Body of pancreas (tissue), 4 donors: ENCODE measurements around the gene SUV39H1. TPM values are rescaled to one million over a fixed set of nuclear protein-coding genes. Genes with fewer than 3 reads are reported as not detected.
"Not testable (repeated sequence)": the region's sequence is repeated elsewhere in the genome, so short reads cannot be mapped to it uniquely, and the experiment has no call there.

Source experiments
- ATAC-seq: fragments of 150-250 bp; one replicate; pipeline ENCODE4 v1.9.1; 2016
- DNase-seq, 4 donors: peaks; one replicate each; pipeline ENCODE4 v3.0.0-alpha.2; 2019
- H3K27ac ChIP-seq, 4 donors: fragments of 200-600 bp; sonication (generic); 1 replicate in 3 of 4; 2 replicates in 1 of 4; pipeline versions ENCODE4 v1.5.1 to v1.6.1; 2016 to 2019; ENCODE audit warnings: mild to moderate bottlenecking in 1 of 4, mixed read lengths in 1 of 4, moderate library complexity in 1 of 4
- H3K27me3 ChIP-seq, 2 donors: fragments of 200-600 bp; sonication (generic); one replicate each; pipeline ENCODE4 v1.6.0; 2016; ENCODE audit warnings: mild to moderate bottlenecking in 1 of 2
- H3K36me3 ChIP-seq, 2 donors: fragments of 200-600 bp; sonication (generic); replicated peaks in 1 of 2; 2 replicates each; pipeline ENCODE4 v1.5.1; 2016; ENCODE audit warnings: low read depth in 2 of 2; ENCODE audit not compliant: insufficient read depth in 1 of 2
- H3K4me1 ChIP-seq: fragments of 200-600 bp; sonication (generic); one replicate; pipeline ENCODE4 v1.6.0; 2016
- H3K4me3 ChIP-seq, 2 donors: fragments of 200-600 bp; sonication (generic); 1 replicate in 1 of 2; 2 replicates in 1 of 2; pipeline ENCODE4 v1.5.1; 2016 to 2019
- H3K9me3 ChIP-seq, 3 donors: fragments of 200-600 bp; sonication (generic); 1 replicate in 2 of 3; 2 replicates in 1 of 3; pipeline ENCODE4 v1.5.1; 2016
- POLR2A ChIP-seq, 3 donors: fragments of 450-650 bp; IDR thresholded peaks; one replicate each; pipeline ENCODE4 v1.6.1; 2016; ENCODE audit warnings: antibody characterized with exemption in 3 of 3, mild to moderate bottlenecking in 2 of 3
- WGBS, 2 donors: methylation state at CpG; one replicate each; pipeline ENCODE4 v1.1.5; 2017; 5-methylcytosine and 5-hydroxymethylcytosine counted together
- intact Hi-C: fragments of 100-400 bp; cut with DNase I; formaldehyde crosslinking; loops from one replicate; pipeline ENCODE4 v1.15.1; 2023
- total RNA-seq, 2 donors: library from RNA; depleted of rRNA; stranded (reverse); fragments of >200 nt; gene quantifications; one replicate each; pipeline ENCODE4 v1.1.0, GENCODE V29; 2016
- TF ChIP-seq, protein P1 (sequence below), 7 experiments: fragments of 450-650 bp in 4 of 7; fragments of 200-600 bp in 3 of 7; sonication (generic) in 3 of 7; IDR thresholded peaks; one replicate each; pipeline ENCODE4 v1.5.1; 2016 to 2019; ENCODE audit warnings: antibody characterized with exemption in 7 of 7

The SUV39H1 gene
- 1 to 10 TPM; 2.1 to 2.6 TPM for total RNA-seq

- Histone ChIP-seq H3K36me3 (no peaks in the 10 kb centered on the region), H3K27me3 (no peaks in the 10 kb centered on the region), H3K4me3 (peak within 1 kb of the TSS; percentile 23 to 50), H3K27ac (peak within 1 kb of the TSS; percentile 87 to 94 (median 90)), H3K4me1 (peaks cover 7% of the 10 kb centered on the region), H3K9me3 (no peaks in the 10 kb centered on the region)
- 0 to 1% methylated on average over 7 to 25 of the region's 66 CpGs for WGBS, 2 donors
- DNase-seq (peak; percentile 86 to 92 (median 90)), ATAC-seq (peak; percentile 99)
- intact Hi-C loops: no loop called here
- peak; percentile 80 to 88 (median 88) for TF ChIP-seq POLR2A (IDR thresholded peaks at IDR 0.05)
- TF ChIP-seq, protein P1, sequence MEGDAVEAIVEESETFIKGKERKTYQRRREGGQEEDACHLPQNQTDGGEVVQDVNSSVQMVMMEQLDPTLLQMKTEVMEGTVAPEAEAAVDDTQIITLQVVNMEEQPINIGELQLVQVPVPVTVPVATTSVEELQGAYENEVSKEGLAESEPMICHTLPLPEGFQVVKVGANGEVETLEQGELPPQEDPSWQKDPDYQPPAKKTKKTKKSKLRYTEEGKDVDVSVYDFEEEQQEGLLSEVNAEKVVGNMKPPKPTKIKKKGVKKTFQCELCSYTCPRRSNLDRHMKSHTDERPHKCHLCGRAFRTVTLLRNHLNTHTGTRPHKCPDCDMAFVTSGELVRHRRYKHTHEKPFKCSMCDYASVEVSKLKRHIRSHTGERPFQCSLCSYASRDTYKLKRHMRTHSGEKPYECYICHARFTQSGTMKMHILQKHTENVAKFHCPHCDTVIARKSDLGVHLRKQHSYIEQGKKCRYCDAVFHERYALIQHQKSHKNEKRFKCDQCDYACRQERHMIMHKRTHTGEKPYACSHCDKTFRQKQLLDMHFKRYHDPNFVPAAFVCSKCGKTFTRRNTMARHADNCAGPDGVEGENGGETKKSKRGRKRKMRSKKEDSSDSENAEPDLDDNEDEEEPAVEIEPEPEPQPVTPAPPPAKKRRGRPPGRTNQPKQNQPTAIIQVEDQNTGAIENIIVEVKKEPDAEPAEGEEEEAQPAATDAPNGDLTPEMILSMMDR (IDR thresholded peaks at IDR 0.05): no peak
Observed at GRCh38 chrX:48696301-48696908, at the start of gene SUV39H1. SUV39H1 (plus strand) TSS chrX:48696734; CDS start chrX:48696785, 51 bp downstream.

GRCh38 chrX:48648336-48648751, 48.2 kb upstream of the SUV39H1 start:
- DNase-seq (peak; percentile 10 to 44 (median 26)), ATAC-seq (no peak)
- WGBS, 2 donors: 27 to 31% methylated on average over 1 to 6 of the region's 6 CpGs
- Histone ChIP-seq H3K27ac (no peak overlapping the region), H3K27me3 (no peaks in the 10 kb centered on the region), H3K9me3 (no peaks in the 10 kb centered on the region), H3K4me3 (no peak overlapping the region), H3K36me3 (no peaks in the 10 kb centered on the region), H3K4me1 (no peaks in the 10 kb centered on the region)
- intact Hi-C loops: no loop called here
- no peak for TF ChIP-seq POLR2A (IDR thresholded peaks at IDR 0.05)
- TF ChIP-seq, protein P1 (IDR thresholded peaks at IDR 0.05): peak in 4 of 7 experiments; percentile 18 to 35 (median 26)

GRCh38 chrX:48649102-48649501, 47.4 kb upstream of the SUV39H1 start:
- Histone ChIP-seq H3K27ac (no peak overlapping the region), H3K4me3 (no peak overlapping the region), H3K36me3 (no peaks in the 10 kb centered on the region), H3K27me3 (no peaks in the 10 kb centered on the region), H3K9me3 (no peaks in the 10 kb centered on the region), H3K4me1 (no peaks in the 10 kb centered on the region)
- intact Hi-C loops: no loop called here
- TF ChIP-seq POLR2A (IDR thresholded peaks at IDR 0.05): no peak
- TF ChIP-seq, protein P1 (IDR thresholded peaks at IDR 0.05): no peak
- DNase-seq (no peak), ATAC-seq (no peak)
- WGBS, 2 donors: 68 to 76% methylated on average over 3 of the region's 3 CpGs

DNA sequence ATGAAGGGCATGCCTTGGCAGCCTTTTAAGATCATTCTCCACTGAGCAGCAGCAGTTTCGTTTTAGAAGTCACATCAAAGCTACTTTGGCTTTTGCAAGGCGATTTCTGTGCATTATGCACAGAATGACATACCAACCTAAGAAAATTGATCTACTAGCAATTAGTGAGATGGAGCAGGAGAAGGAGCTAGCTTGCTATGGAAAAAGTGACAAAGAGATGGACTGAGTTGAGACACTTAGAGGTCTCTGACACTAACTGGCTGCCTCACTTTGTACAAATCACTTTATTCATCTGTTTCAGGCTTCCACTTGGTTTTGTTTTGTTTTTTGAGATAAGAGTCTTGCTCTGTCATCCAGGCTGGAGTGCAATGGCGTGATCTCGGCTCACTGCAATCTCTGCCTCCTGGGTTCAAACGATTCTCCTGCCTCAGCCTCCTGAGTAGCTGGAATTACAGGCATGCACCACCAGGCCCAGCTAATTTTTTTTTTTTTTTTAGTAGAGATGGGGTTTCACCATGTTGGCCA, 44.4 kb upstream of the SUV39H1 start:
- H3K9me3 ChIP-seq, H3K27me3 ChIP-seq, H3K4me3 ChIP-seq, H3K4me1 ChIP-seq, DNase-seq, H3K36me3 ChIP-seq, intact Hi-C loops, H3K27ac ChIP-seq, ATAC-seq: not testable (repeated sequence)
- 59 to 79% methylated on average over 4 to 5 of the region's 5 CpGs for WGBS, 2 donors

- 5 to 30% methylated on average over 3 to 18 of the region's 19 CpGs for WGBS, 2 donors
- ATAC-seq, H3K4me1 ChIP-seq, intact Hi-C loops, DNase-seq, H3K27me3 ChIP-seq, H3K36me3 ChIP-seq, H3K4me3 ChIP-seq, H3K27ac ChIP-seq, H3K9me3 ChIP-seq: not testable (repeated sequence)
Observed at GRCh38 chrX:48654746-48655145, 41.8 kb upstream of the SUV39H1 start.

- H3K27me3 ChIP-seq, H3K4me3 ChIP-seq, intact Hi-C loops, H3K36me3 ChIP-seq, H3K4me1 ChIP-seq, H3K9me3 ChIP-seq, H3K27ac ChIP-seq, DNase-seq, ATAC-seq: not testable (repeated sequence)
- WGBS, 2 donors: 83% methylated on average over 2 of the region's 34 CpGs; no CpG with 5 or more reads in 1 of the 2 donors
Observed at GRCh38 chrX:48659686-48660085, 36.8 kb upstream of the SUV39H1 start.
